Activated CD8-positive, alpha-beta memory T cell treated with anti-CD3 and anti-CD28 coated beads for 1 hour (primary cell): ENCODE results near the gene PDLIM7.

Experiments
- DNase-seq, 2 donors: peaks; one replicate each; pipeline ENCODE4 v3.0.0-alpha.2; 2020; ENCODE audit warnings: low read depth in 1 of 2; ENCODE audit errors: extremely low read depth in 1 of 2

The PDLIM7 gene

DNA sequence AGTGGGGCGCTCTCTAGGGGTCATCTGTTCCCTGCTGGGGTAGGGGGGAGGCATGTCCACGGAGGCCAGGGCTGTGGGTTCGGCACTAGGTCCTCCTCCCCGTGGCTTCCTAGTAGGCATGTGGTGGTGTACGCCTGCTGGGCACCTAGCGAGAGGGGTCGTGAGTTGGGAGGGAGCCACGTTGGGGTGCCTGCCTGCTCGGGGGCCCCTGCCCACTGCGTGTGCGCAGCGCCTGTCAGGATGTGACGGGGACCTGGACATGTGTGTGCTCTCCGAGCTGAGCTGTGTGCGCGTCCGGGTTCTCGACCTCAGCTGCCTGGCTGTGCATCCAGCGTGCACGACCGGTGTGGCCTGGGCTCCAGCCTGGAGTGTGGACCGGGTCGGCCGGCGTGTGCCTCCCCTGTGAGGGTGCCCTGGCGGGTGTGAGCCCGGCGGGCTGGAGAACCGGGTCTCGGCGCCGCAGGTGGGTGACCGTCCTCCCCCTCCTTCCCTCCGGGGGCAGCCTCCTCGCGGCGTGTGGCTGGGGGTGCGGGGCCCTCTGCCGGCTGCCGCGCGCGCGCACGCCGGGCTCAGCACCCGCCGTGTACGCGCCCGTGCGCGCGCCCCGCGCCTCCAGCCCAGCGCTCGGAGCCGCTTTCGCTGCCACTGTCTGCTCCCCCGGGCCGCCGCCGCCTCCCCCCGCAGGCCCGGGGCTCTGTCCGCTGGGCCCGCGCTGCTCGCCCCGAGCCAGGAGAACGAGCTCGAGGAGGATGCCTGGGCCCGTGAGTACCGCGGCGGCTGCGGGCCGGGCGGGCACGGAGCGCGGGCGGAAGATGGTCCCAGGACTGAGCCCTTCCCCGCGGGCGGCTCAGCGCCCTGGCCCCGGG is 51.0 kb downstream of the PDLIM7 start, which contains the start of gene PRR7:
Gene PRR7, plus strand, starts transcription at position 615 of the 866 bp plus-strand sequence. CDS start 8,254 bp downstream, outside the sequence.
- DNase-seq = peak in 1 of 2 donors; percentile 61

DNA sequence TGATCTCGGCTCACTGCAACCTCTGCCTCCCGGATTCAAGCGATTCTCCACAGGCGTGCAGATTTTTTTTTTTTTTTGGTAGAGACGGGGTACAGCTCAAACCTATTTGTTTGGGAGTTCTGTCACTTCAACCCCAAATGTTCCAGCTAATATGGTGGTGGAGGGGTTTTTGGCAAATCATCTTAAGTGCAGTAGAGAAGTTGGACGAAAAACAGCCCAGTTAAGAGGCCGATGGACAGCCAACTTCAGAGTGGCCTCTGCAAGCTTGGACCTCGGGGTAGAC is 51.5 kb downstream of the PDLIM7 start:
- DNase-seq = no peak

- DNase-seq = no peak
These were observed 52.1 kb downstream of the PDLIM7 start for GRCh38 chr5:177445052-177445916.

DNA sequence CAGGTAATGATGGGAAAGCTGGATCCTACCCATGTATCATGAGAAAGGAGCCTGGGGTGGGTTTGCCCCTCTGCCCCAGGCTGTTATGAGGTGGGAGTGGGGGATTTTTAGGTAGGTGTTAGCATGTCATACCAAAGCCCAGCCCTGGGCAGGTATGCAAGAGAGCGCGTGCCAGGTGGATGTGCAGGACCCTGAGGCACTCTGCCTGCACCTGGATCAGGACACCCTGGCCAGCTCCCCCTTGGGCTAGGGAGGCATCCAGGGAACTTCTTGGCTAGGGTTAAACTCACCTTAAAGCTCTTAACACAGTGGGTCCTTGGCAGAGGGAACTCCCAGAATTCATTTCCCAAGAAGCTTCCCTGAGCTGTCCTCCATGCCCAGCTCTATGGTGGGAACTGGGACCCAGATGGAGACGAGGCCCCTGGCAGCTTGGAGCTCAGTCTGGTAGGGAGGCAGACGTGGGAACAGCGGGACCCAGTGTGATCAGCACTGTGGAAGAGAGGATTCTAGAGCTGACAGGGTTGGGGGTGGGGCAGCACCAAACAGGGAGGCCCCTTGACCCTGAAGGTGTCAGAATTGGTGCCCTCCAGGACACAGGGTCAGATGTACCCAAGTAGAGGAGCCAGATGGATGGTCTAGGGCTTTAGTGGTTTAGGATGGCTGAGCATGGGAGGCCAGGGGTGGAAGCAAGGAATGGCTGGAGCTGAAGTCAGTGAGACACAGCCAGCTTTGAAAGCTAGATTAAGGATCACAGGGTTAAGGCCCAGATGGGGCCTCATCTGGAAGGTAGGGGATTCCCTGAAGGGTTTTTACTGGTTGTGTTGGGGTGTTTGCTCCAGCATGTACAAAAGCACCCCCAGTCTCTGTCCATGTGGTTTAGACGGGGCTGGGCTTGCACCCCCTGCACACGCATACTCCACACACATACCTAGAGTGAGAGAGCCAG is 53.0 kb downstream of the PDLIM7 start:
- DNase-seq = no peak

DNA sequence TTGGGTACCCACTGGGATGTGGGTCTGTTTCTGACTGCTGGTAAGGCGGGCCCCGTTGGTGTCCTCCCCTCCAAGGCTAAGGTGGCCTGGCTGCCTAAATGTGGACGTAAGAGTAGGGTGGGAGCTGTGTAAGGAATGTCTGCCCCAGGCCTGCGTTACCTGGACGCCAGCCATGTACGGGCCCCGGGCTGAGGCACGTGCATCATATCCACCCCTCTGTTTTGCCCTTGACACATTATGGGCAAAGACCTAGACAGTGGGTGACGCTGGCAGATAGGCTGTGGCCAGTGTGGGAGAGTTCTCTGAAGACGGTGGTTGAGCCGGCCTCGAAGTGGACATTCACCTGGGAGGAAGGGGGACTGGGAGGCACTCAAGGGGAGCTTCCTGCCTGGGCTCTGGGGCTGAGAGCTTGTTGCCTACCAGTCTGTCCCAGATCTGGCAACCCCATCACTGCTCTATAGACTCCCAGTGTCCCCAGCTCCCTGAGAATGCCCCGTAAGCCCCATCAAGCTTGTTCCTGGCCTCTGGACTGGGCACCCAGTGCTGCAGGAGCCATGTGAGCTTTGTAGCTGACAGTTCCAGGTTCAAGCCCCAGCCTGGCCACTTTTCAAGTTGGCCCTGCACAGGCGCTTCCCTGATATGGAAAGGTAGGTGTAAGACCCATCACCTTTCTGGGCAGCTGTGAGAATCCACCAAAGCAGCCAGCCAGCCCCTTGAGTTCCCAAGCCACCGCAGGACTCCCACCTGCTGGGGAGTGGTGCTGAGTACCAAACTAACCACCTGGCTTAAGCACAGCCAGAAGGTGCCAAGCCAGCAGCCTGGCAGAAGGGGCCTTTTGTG is 54.0 kb downstream of the PDLIM7 start:
- DNase-seq = no peak

DNA sequence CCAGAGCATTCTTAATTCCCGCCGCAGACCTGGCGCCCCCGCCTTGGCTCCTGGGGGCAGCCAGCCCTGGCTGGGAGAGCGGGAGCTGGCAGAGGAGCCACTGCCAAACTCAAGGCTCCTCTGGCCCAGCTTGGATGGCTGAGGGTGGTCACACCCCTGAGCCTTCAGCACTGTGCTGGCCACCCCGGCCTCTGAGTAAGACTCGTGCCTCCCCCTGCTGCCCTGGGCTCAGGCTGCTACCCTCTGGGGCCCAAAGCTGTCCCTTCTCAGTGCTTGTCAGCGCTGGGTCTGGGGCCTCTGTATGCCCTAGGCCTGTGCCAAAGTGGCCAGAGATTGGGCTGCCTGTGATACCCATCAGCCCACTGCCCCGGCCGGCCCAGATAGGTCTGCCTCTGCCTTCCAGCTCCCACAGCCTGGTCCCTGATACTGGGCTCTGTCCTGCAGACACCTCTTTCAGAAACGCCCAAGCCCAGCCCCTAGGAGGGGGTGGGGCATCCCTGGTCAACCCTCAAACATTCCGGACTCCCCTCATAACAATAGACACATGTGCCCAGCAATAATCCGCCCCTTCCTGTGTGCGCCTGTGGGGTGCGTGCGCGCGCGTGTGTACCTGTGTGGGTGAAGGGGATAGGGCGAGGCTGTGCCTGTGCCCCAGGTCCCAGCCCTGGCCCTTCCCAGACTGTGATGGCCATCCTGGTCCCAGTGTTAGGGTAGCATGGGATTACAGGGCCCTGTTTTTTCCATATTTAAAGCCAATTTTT is 55.2 kb downstream of the PDLIM7 start:
- DNase-seq = no peak

DNA sequence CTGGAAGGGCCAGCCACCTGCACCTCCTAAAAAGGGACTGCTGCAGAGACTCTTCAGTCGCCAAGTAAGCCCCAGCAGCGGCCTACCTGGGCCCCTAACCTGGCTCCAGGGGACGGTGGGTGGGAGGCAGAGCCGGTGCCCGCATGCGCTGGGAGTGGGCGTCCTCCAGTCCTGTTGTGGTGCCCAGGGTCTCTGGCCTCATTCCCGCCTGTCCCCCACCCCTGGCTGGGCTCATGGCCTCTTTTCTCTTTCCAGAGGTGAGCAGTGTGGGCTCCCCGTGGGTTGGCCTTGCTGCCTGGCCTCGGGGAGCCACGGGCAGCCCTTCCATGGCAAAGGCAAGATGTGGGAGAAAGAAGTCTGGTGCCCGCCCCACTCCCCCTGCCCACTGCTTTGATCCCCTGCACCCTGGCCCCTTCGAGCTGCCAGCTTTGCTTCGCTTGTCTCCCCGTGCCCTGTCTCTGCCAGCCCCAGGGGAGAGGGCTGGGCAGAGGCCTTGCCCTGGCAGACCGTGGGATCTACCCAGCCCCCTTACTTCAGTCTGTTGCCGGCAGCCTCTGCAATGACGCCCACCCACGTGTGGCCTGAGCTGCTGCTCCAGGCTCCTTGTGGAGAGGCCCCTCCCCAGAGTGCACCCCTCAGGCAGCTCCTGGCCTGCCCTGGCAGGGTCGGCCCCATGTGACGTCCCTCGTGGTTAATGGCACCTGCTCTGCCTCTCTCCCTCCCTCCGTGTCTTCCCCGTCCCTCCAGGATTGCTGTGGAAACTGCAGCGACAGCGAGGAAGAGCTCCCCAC is 56.2 kb downstream of the PDLIM7 start:
- DNase-seq = no peak

DNA sequence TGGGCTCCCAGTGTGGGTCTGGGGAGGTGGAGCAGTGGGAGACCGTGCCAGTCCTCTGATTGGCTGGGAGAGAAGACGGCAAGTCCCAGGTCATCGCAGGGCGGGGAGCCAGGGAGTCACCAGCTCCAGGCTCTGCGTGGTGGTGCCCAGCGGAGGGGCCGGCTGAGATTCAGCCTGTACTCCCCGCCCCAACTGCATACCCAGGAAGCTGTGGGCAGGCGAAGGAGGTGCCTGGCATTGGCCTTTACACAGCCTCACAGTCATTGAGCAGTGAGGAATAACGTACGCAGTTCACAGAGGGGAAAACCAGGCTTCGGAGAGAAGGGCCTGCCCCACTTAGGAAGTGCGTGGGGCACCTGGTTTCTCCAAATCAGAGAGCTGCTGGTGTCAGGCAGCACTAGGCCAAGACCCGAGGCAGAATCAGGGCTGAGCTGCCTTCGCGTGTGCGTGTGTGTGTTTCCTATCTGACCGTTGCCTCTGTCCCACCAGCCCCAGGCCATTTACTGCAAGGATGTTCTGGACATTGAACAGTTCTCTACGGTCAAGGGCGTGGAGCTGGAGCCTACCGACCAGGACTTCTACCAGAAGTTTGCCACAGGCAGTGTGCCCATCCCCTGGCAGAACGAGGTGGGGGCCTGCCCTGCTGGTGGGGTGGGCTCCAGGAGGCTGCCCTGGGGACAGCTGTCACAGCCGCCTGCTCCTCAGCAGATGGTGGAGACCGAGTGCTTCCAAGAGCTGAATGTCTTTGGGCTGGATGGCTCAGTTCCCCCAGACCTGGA is 57.0 kb downstream of the PDLIM7 start:
- DNase-seq = no peak

DNA sequence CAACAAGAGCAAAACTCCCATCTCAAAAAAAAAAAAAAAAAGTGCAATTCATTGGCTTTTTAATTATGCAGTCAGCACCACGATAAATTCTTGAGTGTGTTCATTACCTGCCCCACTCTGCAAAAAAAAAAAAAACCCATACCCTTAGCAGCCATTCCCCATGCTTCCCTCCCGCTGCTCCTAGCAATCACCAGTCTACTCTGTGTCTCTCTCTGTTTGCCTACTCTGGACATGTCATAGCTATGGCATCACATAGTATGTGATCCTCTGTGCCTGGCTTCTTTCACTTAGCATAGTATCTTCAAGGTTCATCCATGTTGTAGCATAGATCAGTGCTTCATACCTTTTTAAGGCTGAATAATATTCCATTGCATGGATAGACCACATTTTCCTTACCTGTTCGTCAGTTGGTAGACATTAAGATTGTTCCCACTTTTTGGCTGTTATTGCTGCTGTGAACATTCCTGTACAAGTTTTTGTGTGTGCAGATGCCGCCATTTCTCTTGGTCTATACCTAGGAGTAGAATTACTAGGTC is 57.8 kb downstream of the PDLIM7 start:
- DNase-seq = no peak

DNA sequence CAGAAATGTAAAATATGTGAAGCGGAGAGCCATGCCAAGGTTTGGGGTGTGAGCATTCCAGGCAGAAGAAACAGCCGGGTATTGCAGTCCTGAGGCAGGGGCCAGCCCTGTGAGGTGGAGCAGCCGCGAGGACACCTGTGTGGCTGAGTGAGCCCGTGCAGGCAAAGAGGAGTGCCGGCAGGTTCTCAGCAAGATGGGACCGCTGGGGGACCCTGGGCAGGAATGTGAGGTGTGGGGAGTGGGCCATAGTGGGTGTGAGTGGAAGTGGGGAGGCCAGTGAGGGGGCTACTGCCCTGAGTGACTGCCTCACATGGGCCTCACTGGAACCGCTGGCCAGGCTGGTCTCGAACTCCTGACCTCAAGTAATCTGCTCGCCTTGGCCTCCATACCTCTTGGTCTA is 58.9 kb downstream of the PDLIM7 start:
- no peak for DNase-seq

DNA sequence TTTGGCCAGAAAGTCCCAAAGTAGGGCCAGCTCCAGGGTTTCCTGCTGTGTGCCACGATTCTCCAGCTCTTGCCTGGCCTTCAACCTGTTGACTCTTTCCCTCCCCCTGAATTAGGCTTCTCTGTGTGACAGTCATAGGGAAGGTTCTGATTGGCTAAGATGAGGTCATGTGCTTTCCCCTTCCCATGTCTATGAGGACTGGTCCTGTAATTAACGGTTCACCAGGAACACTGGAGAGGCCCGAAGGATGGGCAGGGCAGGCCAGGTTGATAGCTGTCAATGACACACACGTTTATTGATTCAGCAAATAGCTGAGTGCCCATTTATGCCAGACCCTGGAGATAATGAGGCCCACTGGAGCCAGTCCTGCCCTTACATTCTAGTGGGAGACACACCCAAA is 59.8 kb downstream of the PDLIM7 start:
- DNase-seq = no peak

- DNase-seq = no peak
These were observed 61.4 kb downstream of the PDLIM7 start for GRCh38 chr5:177435847-177436536.

GRCh38 chr5:177434942-177435738 is 62.3 kb downstream of the PDLIM7 start:
- DNase-seq = no peak

- DNase-seq = no peak
These were observed 63.0 kb downstream of the PDLIM7 start for GRCh38 chr5:177434437-177434836.

GRCh38 chr5:177433658-177434217 is 63.7 kb downstream of the PDLIM7 start:
- DNase-seq = no peak
